ENCODE measurements around the gene OGA.

The OGA gene

DNA sequence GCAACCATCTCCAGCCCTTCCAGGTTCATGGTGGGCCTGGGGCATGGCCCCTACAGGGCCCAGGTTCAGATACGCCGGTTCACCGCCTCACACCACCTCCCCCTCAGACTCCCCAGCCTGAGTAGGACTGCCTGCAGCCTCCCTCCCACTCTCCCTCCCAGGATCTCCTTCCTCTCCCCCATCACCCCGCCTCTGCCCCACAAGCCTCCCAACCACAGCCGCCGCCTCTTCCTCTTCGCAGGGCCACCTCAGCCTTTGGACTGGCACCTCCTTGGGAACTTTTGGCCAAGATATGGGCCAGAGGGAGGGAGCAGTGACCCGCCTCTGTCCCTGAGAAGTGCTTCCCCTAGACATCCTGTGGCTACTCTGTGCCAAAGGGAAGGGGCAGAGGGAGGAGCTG lies 16.1 kb upstream of the OGA start:
- peak in 1 of 2 experiments; percentile 31 for DNase-seq

GRCh38 chr10:101833466-101833865 lies 15.2 kb upstream of the OGA start:
- DNase-seq, result no peak

GRCh38 chr10:101832325-101832771 lies 14.1 kb upstream of the OGA start:
- DNase-seq, result no peak

DNA sequence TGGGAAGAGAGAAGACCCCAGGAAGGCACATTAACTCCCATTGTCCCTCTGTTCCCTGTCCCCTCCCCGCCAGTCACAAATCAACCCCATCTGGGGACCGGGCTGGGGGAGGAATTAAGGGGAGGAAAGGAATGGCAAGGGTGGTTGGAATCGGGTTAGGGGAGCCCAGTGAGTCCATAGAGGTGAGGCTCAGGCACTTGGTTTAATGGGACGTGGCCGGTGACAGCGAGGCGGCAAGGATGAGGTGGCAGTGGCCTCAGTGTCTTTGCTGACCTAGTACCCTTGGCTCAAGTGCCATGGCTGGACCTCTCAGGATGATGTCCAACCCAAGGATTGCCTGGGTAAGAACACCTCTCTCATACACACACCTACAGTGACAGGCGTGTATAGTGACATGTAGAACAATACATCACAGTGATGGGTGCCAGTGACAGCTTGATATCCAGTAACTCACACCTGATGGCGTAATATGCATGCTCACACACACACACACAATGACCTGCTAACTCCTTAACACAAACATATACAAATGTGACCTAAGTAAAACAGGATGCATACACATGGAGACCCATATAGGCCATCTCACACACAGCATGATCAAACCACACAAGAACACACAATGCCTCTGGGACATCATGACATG lies 13.0 kb upstream of the OGA start:
- no peak for DNase-seq

- DNase-seq, result peak; percentile 88 to 96
Observed at GRCh38 chr10:101830322-101831168, 12.3 kb upstream of the OGA start.

- peak; percentile 54 to 70 for DNase-seq
Observed at GRCh38 chr10:101829561-101830315, 11.5 kb upstream of the OGA start.

GRCh38 chr10:101828766-101829551 lies 10.7 kb upstream of the OGA start:
- DNase-seq, result no peak

- DNase-seq, result no peak
Observed at GRCh38 chr10:101827919-101828600, 9.8 kb upstream of the OGA start.

- no peak for DNase-seq
Observed at GRCh38 chr10:101826852-101827434, 8.7 kb upstream of the OGA start.

DNA sequence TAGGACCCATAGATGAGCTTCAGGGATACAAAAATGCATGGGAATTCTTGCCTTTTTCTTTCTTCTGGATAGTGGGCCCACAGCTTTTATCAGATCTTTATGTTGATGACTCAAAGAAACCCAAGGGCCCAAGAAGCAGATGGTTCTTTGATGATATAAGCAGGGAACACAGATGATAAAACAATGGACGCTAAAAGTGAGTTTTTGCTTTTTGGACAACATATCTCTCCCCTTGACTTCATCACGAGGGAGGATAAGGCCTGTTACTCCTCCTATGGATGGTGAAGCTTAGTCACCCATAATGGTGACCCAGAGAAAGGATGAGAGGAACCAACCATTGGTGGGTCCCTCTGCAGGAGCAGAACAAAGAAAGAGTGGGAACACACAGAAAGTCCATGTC lies 6.5 kb upstream of the OGA start:
- DNase-seq, result no peak

- DNase-seq, result peak in 1 of 2 experiments; percentile 10
Observed at GRCh38 chr10:101818872-101819633, 809 bp upstream of the OGA start.

DNA sequence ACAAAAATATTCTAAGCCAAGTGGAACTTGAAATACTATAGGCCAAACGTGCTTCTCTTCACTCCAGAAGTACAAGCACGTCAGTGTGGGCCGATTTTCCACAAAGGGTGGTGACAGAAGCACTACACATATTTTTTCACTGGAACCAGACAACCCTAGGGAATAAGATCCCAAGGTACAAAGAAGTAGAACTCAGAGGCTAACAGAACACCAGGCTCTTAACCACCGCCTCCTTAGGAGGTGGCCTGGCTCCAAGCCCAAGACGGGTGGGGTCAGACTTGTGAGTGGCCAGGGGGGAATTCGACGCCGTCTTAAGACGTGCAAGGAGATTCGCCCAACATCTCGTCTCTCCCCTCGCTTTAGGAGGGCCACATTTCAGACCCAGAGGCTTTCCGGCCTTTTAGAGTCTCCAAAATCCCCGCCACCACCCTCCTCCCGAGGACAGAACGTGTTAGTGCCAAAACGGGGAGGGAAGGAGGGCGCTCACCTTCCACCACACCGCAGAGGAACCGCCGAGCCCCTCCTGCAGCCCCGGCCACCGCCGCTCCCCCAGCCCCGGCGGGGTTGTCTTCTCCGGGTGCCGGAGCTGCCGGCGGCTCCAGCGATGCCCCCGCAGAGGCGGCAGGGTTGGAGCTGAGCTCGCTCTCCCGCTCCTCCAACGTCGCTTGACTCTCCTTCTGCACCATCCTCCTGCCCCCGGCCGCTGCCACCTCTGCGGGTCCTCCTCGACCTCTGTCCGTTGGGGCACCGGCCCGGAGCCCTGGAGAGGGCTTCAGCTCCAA lies 716 bp downstream of the OGA start:
- peak in 1 of 2 experiments; percentile 22 for DNase-seq

DNA sequence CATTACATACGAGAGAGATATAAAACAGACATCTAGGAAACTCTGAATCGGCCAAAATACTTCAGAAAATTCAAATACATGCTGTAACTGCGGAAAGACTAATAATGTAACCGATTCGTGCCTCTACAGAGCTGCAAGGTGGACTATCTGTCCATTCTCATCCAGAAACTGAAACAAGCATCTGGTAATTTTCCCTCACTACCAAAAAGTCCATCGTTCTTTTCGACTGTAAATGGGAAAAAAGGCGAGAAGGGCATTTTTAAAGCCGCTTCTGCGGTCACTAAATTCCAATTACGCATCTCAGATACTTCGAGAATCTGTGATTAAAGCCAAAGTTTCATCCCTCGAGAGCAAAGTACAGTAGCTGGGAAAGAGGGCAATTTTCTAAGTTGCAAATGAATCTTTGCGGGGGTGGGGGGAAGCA lies 1.3 kb downstream of the OGA start:
- no peak for DNase-seq

- no peak for DNase-seq
Observed at GRCh38 chr10:101816376-101816775, 1.9 kb downstream of the OGA start.

DNA sequence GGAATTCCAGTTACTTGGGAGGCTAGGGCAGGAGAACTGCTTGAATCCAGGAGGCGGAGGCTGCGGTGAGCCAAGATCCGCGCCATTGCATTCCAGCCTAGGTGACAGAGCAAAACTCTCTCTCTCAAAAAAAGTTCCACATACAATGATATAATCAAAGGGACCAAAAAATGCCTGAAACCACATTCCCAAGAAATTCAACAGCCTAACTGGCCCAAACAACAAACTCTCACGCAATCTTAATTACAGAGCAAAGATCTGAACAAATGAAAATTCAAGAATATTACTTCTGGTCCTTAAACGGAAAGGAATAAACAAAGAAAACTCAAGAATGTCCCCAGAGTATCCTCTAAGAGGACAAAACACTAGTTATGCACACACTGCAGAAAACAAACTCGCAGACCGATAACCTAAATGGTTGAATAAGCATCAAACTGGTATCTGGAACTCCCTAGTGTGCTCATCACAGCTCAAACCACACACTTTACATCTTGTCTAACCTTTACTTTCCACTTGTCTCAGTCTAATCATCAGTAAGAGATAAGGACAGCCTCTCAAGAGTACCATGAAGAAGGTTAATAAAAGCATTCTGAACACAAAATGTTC lies 3.7 kb downstream of the OGA start:
- DNase-seq, result no peak

- no peak for DNase-seq
Observed at GRCh38 chr10:101812606-101813005, 5.6 kb downstream of the OGA start.

DNA sequence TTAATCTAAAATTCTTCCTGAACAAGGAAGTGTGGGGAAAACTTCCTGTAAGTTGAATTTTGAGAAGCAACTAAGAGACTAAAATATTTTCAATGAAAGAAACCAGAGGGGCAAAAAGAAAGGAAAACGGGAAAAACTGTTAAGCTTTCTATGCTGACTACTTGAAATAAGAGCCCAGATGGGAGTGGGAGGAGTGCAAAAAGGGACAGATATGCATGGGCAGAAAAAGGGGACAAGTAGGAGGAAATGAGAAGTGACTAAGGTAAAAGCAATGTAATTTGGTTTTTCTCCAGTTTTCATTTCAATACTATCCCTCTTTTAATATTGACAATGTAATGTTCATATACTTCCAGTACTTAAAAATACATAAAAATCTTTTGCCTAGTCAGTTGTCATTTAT lies 11.1 kb downstream of the OGA start:
- no peak for DNase-seq

DNA sequence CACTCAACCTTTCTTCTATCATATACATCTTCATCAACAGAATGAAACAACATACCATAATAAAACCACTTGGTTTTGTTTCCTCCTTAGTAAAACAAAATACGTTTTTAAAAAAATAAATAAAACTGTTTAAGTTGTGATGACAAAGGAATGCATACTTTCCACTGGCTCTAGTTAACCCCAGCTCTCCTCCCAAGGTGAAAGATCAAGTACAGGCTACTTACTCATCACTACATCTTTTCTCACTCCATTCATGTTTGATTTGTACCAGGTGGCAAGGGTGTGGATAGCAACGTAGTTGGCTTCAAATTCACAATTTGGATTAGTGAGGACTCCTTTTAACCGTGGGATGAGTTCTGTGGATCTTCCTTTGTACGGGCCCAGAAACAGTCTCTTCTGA lies 14.7 kb downstream of the OGA start:
- no peak for DNase-seq

DNA sequence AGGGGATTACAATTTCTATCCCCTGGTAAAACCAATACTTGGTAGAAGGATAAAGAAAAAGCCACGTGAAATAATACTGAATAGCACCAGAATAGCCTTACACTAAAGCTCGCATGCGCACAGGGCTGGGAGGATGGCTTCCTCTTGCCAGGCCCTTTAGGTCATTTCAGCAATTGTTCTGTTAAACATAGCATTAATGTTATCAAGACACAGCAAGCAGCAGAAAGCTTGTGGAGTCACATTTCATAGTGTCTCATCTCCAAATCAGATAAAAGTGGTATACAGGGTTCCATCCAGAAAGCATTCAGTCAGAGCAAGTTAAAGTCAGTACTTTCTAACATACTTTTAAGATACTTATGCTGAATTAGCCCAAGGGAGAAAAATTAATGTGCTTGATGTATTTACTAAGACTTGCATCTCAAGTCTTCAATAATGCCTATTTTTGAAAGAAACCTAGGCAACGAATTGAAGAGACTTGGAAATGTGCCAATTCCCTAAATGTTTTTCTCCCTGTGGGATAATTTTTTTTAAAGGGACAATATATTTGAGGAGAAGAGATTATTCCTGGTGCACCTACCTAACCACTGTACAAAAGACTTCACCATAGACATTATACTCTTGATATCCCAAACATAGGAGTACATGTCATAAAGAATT lies 20.7 kb downstream of the OGA start:
- DNase-seq, result no peak
